ENCODE data around the gene KCNN1.

The KCNN1 gene

GRCh38 chr19:17931532-17932191 is 35.2 kb upstream of the KCNN1 start:
- Histone ChIP-seq H3K27me3 (ENCODE audit: insufficient read depth, low read depth, severe bottlenecking) (no peaks in the 10 kb centered on the region), H3K36me3 (peaks cover 3% of the 10 kb centered on the region), H3K4me3 (ENCODE audit: low read depth, low read length) (no peak overlapping the region), H3K9me3 (ENCODE audit: severe bottlenecking) (no peaks in the 10 kb centered on the region), H3K27ac (no peak overlapping the region)
- no peak for DNase-seq
- no peak for TF ChIP-seq CTCF (IDR thresholded peaks at IDR 0.05; ENCODE audit: low read depth, low read length)

- TF ChIP-seq CTCF (IDR thresholded peaks at IDR 0.05; ENCODE audit: low read depth, low read length) = peak; percentile 94
- peaks cover 9% of the 10 kb centered on the region for H3K36me3 ChIP-seq
- H3K9me3 ChIP-seq (ENCODE audit: severe bottlenecking) = no peaks in the 10 kb centered on the region
- DNase-seq = peak; percentile 95
- peak within 1 kb of the TSS; percentile 98 for H3K27ac ChIP-seq
- H3K27me3 ChIP-seq (ENCODE audit: insufficient read depth, low read depth, severe bottlenecking) = no peaks in the 10 kb centered on the region
- H3K4me3 ChIP-seq (ENCODE audit: low read depth, low read length) = peak within 1 kb of the TSS; percentile 93
Measured at GRCh38 chr19:17932485-17933338, 34.2 kb upstream of the KCNN1 start, which contains the start of gene CCDC124. CCDC124 (plus strand) TSS chr19:17933015; CDS start chr19:17936421, 3,406 bp downstream.

GRCh38 chr19:17933414-17934129 is 33.3 kb upstream of the KCNN1 start:
- H3K27me3 ChIP-seq (ENCODE audit: insufficient read depth, low read depth, severe bottlenecking) = no peaks in the 10 kb centered on the region
- H3K4me3 ChIP-seq (ENCODE audit: low read depth, low read length) = peak overlapping the region; percentile 93
- H3K36me3 ChIP-seq = peaks cover 17% of the 10 kb centered on the region
- peak overlapping the region; percentile 98 for H3K27ac ChIP-seq
- no peaks in the 10 kb centered on the region for H3K9me3 ChIP-seq (ENCODE audit: severe bottlenecking)
- TF ChIP-seq CTCF (IDR thresholded peaks at IDR 0.05; ENCODE audit: low read depth, low read length) = no peak
- no peak for DNase-seq

DNA sequence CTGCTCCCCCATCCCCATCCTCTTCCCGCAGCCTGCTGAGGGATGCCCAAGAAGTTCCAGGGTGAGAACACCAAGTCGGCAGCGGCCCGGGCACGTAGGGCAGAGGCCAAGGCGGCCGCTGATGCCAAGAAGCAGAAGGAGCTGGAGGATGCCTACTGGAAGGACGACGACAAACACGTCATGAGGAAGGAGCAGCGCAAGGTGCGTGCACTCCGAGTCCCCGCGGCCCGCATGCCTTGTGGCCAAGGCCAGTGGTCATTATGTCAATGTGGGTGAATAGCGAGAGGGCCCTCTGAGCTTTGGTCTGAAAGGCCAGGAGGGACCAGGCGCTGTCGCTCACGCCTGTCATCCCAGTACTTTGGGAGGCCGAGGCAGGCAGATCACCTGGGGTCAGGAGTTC is 30.5 kb upstream of the KCNN1 start:
- Histone ChIP-seq H3K36me3 (peaks cover 31% of the 10 kb centered on the region), H3K9me3 (ENCODE audit: severe bottlenecking) (no peaks in the 10 kb centered on the region), H3K4me3 (ENCODE audit: low read depth, low read length) (no peak overlapping the region), H3K27me3 (ENCODE audit: insufficient read depth, low read depth, severe bottlenecking) (no peaks in the 10 kb centered on the region), H3K27ac (no peak overlapping the region)
- no peak for DNase-seq
- TF ChIP-seq CTCF (IDR thresholded peaks at IDR 0.05; ENCODE audit: low read depth, low read length) = no peak

- DNase-seq = no peak
- Histone ChIP-seq H3K36me3 (peaks cover 31% of the 10 kb centered on the region), H3K9me3 (ENCODE audit: severe bottlenecking) (no peaks in the 10 kb centered on the region), H3K4me3 (ENCODE audit: low read depth, low read length) (no peak overlapping the region), H3K27ac (no peak overlapping the region), H3K27me3 (ENCODE audit: insufficient read depth, low read depth, severe bottlenecking) (no peaks in the 10 kb centered on the region)
- TF ChIP-seq CTCF (IDR thresholded peaks at IDR 0.05; ENCODE audit: low read depth, low read length) = no peak
Measured at GRCh38 chr19:17937371-17937900, 29.5 kb upstream of the KCNN1 start.

All from WERI-Rb-1 (cell line).